ENCODE results near the gene GIGYF2. TPM values are rescaled to one million over a fixed set of nuclear protein-coding genes. Genes with fewer than 3 reads are reported as not detected.
A peak's percentile ranks its signal among the peaks of the same experiment; 100 is the strongest.

The GIGYF2 gene
- total and polyA plus RNA-seq, 2 of the 13 experiments (the other 11 are each of a cell fraction or from before 2014, with no cell fraction given), result 44.9 to 73.5 TPM

GRCh38 chr2:232886176-232886575, 189.0 kb downstream of the GIGYF2 start (continued):
- TF ChIP-seq, protein P1, sequence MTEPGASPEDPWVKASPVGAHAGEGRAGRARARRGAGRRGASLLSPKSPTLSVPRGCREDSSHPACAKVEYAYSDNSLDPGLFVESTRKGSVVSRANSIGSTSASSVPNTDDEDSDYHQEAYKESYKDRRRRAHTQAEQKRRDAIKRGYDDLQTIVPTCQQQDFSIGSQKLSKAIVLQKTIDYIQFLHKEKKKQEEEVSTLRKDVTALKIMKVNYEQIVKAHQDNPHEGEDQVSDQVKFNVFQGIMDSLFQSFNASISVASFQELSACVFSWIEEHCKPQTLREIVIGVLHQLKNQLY (CRISPR knock-in tag; IDR thresholded peaks at IDR 0.05), result no peak
- TF ChIP-seq NRL (CRISPR knock-in tag; IDR thresholded peaks at IDR 0.05; ENCODE audit: borderline replicate concordance) (no peak), ZSCAN21 (CRISPR knock-in tag; IDR thresholded peaks at IDR 0.05; ENCODE audit: borderline replicate concordance) (no peak), ARNT (IDR thresholded peaks at IDR 0.05) (0 out of 2 replicates have a peak, but pooled peaks have one; percentile 75), GATAD2A (CRISPR knock-in tag; IDR thresholded peaks at IDR 0.05) (no peak), ZNF790 (CRISPR knock-in tag; IDR thresholded peaks at IDR 0.05; ENCODE audit: borderline replicate concordance) (no peak), ZNF441 (CRISPR knock-in tag; IDR thresholded peaks at IDR 0.05; ENCODE audit: borderline replicate concordance) (no peak)
- TF ChIP-seq, protein P2, sequence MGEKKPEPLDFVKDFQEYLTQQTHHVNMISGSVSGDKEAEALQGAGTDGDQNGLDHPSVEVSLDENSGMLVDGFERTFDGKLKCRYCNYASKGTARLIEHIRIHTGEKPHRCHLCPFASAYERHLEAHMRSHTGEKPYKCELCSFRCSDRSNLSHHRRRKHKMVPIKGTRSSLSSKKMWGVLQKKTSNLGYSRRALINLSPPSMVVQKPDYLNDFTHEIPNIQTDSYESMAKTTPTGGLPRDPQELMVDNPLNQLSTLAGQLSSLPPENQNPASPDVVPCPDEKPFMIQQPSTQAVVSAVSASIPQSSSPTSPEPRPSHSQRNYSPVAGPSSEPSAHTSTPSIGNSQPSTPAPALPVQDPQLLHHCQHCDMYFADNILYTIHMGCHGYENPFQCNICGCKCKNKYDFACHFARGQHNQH (CRISPR knock-in tag; IDR thresholded peaks at IDR 0.05), result no peak
- TF ChIP-seq, protein P3, sequence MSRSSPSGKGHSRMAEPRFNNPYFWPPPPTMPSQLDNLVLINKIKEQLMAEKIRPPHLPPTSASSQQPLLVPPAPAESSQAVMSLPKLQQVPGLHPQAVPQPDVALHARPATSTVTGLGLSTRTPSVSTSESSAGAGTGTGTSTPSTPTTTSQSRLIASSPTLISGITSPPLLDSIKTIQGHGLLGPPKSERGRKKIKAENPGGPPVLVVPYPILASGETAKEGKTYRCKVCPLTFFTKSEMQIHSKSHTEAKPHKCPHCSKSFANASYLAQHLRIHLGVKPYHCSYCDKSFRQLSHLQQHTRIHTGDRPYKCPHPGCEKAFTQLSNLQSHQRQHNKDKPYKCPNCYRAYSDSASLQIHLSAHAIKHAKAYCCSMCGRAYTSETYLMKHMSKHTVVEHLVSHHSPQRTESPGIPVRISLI (CRISPR knock-in tag; IDR thresholded peaks at IDR 0.05; ENCODE audit: borderline replicate concordance), result no peak

DNA sequence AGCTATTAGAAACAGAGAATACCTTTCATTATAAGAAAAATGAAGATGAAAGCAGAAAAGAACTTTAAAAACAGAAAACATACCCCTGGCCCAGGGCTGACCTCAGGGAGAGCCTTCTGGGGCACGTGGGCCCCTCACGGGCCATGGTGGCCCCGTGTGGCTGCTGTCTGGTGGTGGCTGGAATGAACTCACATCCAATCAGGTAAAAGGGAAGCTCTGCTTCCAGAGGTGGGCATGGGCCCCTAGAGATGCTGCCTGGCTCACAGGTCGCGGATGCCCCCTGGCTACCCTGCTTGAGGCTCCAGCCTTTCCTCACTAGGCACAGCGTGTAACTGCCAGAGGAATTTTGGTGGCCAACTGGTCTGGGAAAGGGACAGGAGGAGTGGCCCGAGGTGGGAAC, 189.5 kb downstream of the GIGYF2 start:
- ATAC-seq (no peak), DNase-seq (ENCODE audit: low spot score) (no peak), FAIRE-seq (no peak)
- in situ Hi-C loops (cut with HindIII; ENCODE audit: extremely low pct_ligation_motif_present, low pct_unique_long_range_greater_than_20kb) (no loop called here), intact Hi-C loops (cut with micrococcal nuclease; ENCODE audit: unreplicated experiment) (no loop called here)
- Histone ChIP-seq H3K27me3 (ENCODE audit: control insufficient read depth in 1 of 2, insufficient read depth in 2 of 2, low read length in 2 of 2) (no peaks in the 10 kb centered on the region), H3K9ac (ENCODE audit: insufficient read depth, low read depth, low read length) (no peak overlapping the region), H3K36me3 (replicated peaks in 1 of 2; ENCODE audit: control insufficient read depth in 1 of 2, insufficient read depth in 2 of 2, low read length in 2 of 2) (peaks cover 13 to 38% of the 10 kb centered on the region in 2 experiments), H3K4me1 (ENCODE audit: insufficient read depth, low read length) (no peaks in the 10 kb centered on the region), H4K20me1 (ENCODE audit: insufficient read depth, low read length) (no peaks in the 10 kb centered on the region), H3K9me3 (ENCODE audit: low read length) (no peaks in the 10 kb centered on the region), H3K4me2 (ENCODE audit: low read depth, low read length) (no peak overlapping the region), H3K79me2 (ENCODE audit: insufficient read depth, low read length) (no peaks in the 10 kb centered on the region), H2AFZ (ENCODE audit: low read length) (no peak overlapping the region), H3K4me3 (replicated peaks in 1 of 3; ENCODE audit: insufficient read depth in 1 of 3, low read depth in 2 of 3, low read length in 3 of 3) (no peak overlapping the region), H3K27ac (ENCODE audit: extremely low read length, insufficient read depth, low read length) (no peak overlapping the region)
- TF ChIP-seq SALL1 (CRISPR knock-in tag; IDR thresholded peaks at IDR 0.05) (0 out of 2 replicates have a peak, but pooled peaks have one; percentile 0), ATF7 (IDR thresholded peaks at IDR 0.05) (no peak), ATF7 (CRISPR knock-in tag; IDR thresholded peaks at IDR 0.05) (no peak), ZNF607 (CRISPR knock-in tag; IDR thresholded peaks at IDR 0.05; ENCODE audit: borderline replicate concordance) (no peak), SSRP1 (CRISPR knock-in tag; IDR thresholded peaks at IDR 0.05) (peak; percentile 27; the same call in 1 of the 2 replicates)
- TF ChIP-seq, protein P4, sequence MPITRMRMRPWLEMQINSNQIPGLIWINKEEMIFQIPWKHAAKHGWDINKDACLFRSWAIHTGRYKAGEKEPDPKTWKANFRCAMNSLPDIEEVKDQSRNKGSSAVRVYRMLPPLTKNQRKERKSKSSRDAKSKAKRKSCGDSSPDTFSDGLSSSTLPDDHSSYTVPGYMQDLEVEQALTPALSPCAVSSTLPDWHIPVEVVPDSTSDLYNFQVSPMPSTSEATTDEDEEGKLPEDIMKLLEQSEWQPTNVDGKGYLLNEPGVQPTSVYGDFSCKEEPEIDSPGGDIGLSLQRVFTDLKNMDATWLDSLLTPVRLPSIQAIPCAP (CRISPR knock-in tag; IDR thresholded peaks at IDR 0.05; ENCODE audit: low read depth), result no peak
- WGBS (ENCODE audit: low lambda C conversion rate), result 96% methylated on average over 7 of the region's 7 CpGs
- CTCF ChIA-PET (ENCODE audit: low intra/inter-chr PET ratio, low total read pairs), result no interaction called here
- no TSS peak for BruUV-seq (replicated peaks)
- POLR2A ChIA-PET, result no interaction called here
